ENCODE measurements around the gene LRMDA. TPM values are rescaled to one million over a fixed set of nuclear protein-coding genes. Genes with fewer than 3 reads are reported as not detected.

LRMDA gene
- total RNA-seq, 1 donor from 2014 or later, result 0.19 TPM

GRCh38 chr10:75538144-75538543, 106.7 kb downstream of the LRMDA start:
- H3K9me3 Mint-ChIP-seq (ENCODE audit: unreplicated experiment), result no peaks in the 10 kb centered on the region
- no peak overlapping the region for H3K4me3 Mint-ChIP-seq (ENCODE audit: unreplicated experiment)
- peaks cover 13% of the 10 kb centered on the region for H3K4me1 Mint-ChIP-seq (ENCODE audit: unreplicated experiment)
- H3K36me3 Mint-ChIP-seq (ENCODE audit: unreplicated experiment), result no peaks in the 10 kb centered on the region
- TF ChIP-seq CTCF (IDR thresholded peaks at IDR 0.05), result no peak
- no peak overlapping the region for H3K27ac Mint-ChIP-seq (ENCODE audit: unreplicated experiment)
- no peak for DNase-seq (ENCODE audit: extremely low spot score, unreplicated experiment)
- peaks cover 63% of the 10 kb centered on the region for H3K27me3 Mint-ChIP-seq (ENCODE audit: unreplicated experiment)

GRCh38 chr10:75538765-75539164, 107.3 kb downstream of the LRMDA start:
- H3K4me3 Mint-ChIP-seq (ENCODE audit: unreplicated experiment), result no peak overlapping the region
- H3K4me1 Mint-ChIP-seq (ENCODE audit: unreplicated experiment), result peaks cover 13% of the 10 kb centered on the region
- H3K27ac Mint-ChIP-seq (ENCODE audit: unreplicated experiment), result no peak overlapping the region
- H3K36me3 Mint-ChIP-seq (ENCODE audit: unreplicated experiment), result no peaks in the 10 kb centered on the region
- DNase-seq (ENCODE audit: extremely low spot score, unreplicated experiment), result no peak
- H3K9me3 Mint-ChIP-seq (ENCODE audit: unreplicated experiment), result no peaks in the 10 kb centered on the region
- TF ChIP-seq CTCF (IDR thresholded peaks at IDR 0.05), result no peak
- H3K27me3 Mint-ChIP-seq (ENCODE audit: unreplicated experiment), result peaks cover 63% of the 10 kb centered on the region

- no peak overlapping the region for H3K27ac Mint-ChIP-seq (ENCODE audit: unreplicated experiment)
- H3K4me3 Mint-ChIP-seq (ENCODE audit: unreplicated experiment), result no peak overlapping the region
- no peak for DNase-seq (ENCODE audit: extremely low spot score, unreplicated experiment)
- H3K4me1 Mint-ChIP-seq (ENCODE audit: unreplicated experiment), result peaks cover 20% of the 10 kb centered on the region
- peaks cover 62% of the 10 kb centered on the region for H3K27me3 Mint-ChIP-seq (ENCODE audit: unreplicated experiment)
- TF ChIP-seq CTCF (IDR thresholded peaks at IDR 0.05), result no peak
- no peaks in the 10 kb centered on the region for H3K9me3 Mint-ChIP-seq (ENCODE audit: unreplicated experiment)
- H3K36me3 Mint-ChIP-seq (ENCODE audit: unreplicated experiment), result no peaks in the 10 kb centered on the region
Measured at GRCh38 chr10:75540357-75540966, 109.0 kb downstream of the LRMDA start.

GRCh38 chr10:75540981-75541380, 109.6 kb downstream of the LRMDA start:
- no peak for DNase-seq (ENCODE audit: extremely low spot score, unreplicated experiment)
- peaks cover 20% of the 10 kb centered on the region for H3K4me1 Mint-ChIP-seq (ENCODE audit: unreplicated experiment)
- no peak overlapping the region for H3K27ac Mint-ChIP-seq (ENCODE audit: unreplicated experiment)
- peaks cover 62% of the 10 kb centered on the region for H3K27me3 Mint-ChIP-seq (ENCODE audit: unreplicated experiment)
- no peak overlapping the region for H3K4me3 Mint-ChIP-seq (ENCODE audit: unreplicated experiment)
- no peak for TF ChIP-seq CTCF (IDR thresholded peaks at IDR 0.05)
- no peaks in the 10 kb centered on the region for H3K9me3 Mint-ChIP-seq (ENCODE audit: unreplicated experiment)
- no peaks in the 10 kb centered on the region for H3K36me3 Mint-ChIP-seq (ENCODE audit: unreplicated experiment)

- no peak overlapping the region for H3K4me3 Mint-ChIP-seq (ENCODE audit: unreplicated experiment)
- no peak for DNase-seq (ENCODE audit: extremely low spot score, unreplicated experiment)
- peaks cover 61% of the 10 kb centered on the region for H3K27me3 Mint-ChIP-seq (ENCODE audit: unreplicated experiment)
- no peaks in the 10 kb centered on the region for H3K36me3 Mint-ChIP-seq (ENCODE audit: unreplicated experiment)
- H3K27ac Mint-ChIP-seq (ENCODE audit: unreplicated experiment), result no peak overlapping the region
- no peak for TF ChIP-seq CTCF (IDR thresholded peaks at IDR 0.05)
- no peaks in the 10 kb centered on the region for H3K9me3 Mint-ChIP-seq (ENCODE audit: unreplicated experiment)
- H3K4me1 Mint-ChIP-seq (ENCODE audit: unreplicated experiment), result peaks cover 20% of the 10 kb centered on the region
Measured at GRCh38 chr10:75541411-75541810, 110.0 kb downstream of the LRMDA start.
